K562 (cell line): ENCODE data around the gene SAMD14. TPM values are rescaled to one million over a fixed set of nuclear protein-coding genes. Genes with fewer than 3 reads are reported as not detected.
A peak's percentile ranks its signal among the peaks of the same experiment; 100 is the strongest.

ENCODE experiments used
- ARID3A ChIP-seq: IDR thresholded peaks from 2 replicates; pipeline ENCODE4 v1.6.1; 2012; ENCODE audit warnings: low read depth, low read length, improper control_type of control experiment, borderline replicate concordance
- CBFB ChIP-seq: sonication (generic); formaldehyde crosslinking; IDR thresholded peaks from 2 replicates; pipeline ENCODE4 v1.4.0; 2020; ENCODE audit warnings: mild to moderate bottlenecking, missing genetic modification reagents
- ETV5 ChIP-seq: sonication (generic); formaldehyde crosslinking; IDR thresholded peaks from 2 replicates; pipeline ENCODE4 v1.4.0; 2020; ENCODE audit warnings: low read depth, mild to moderate bottlenecking, missing genetic modification reagents
- FOSL1 ChIP-seq: fragments of 200-800 bp; sonication (Bioruptor generic); conservative IDR thresholded peaks from 2 replicates; pipeline ENCODE4 v1.6.1; 2016; ENCODE audit warnings: missing genetic modification characterization, missing compliant biosample characterization
- FOXK2 ChIP-seq, 2 experiments: fragments of 450-650 bp; IDR thresholded peaks in 1 of 2; conservative IDR thresholded peaks in 1 of 2; 2 replicates each; pipeline ENCODE4 v1.6.1; 2016; ENCODE audit warnings: low read depth in 2 of 2, mild to moderate bottlenecking in 1 of 2
- GATAD2A ChIP-seq: fragments of 450-650 bp; IDR thresholded peaks from 2 replicates; pipeline ENCODE4 v1.6.1; 2017
- GMEB1 ChIP-seq: fragments of 250-450 bp; sonication (Bioruptor Pico); IDR thresholded peaks from 2 replicates; pipeline ENCODE4 v1.4.0; 2020; ENCODE audit warnings: mild to moderate bottlenecking
- HNRNPLL ChIP-seq: fragments of 200-400 bp; formaldehyde crosslinking; IDR thresholded peaks from 2 replicates; pipeline ENCODE4 v1.6.1; 2017; ENCODE audit warnings: low read length, low read depth, mild to moderate bottlenecking; ENCODE audit not compliant: poor library complexity, severe bottlenecking
- KDM2B ChIP-seq: fragments of 250-450 bp; sonication (Bioruptor Pico); IDR thresholded peaks from 2 replicates; pipeline ENCODE4 v1.8.0; 2021; ENCODE audit warnings: mild to moderate bottlenecking, moderate library complexity
- MEIS2 ChIP-seq: fragments of 450-650 bp; IDR thresholded peaks from 2 replicates; pipeline ENCODE4 v1.6.1; 2014; ENCODE audit warnings: mild to moderate bottlenecking; ENCODE audit not compliant: partially characterized antibody
- NCOR1 ChIP-seq: fragments of 450-650 bp; IDR thresholded peaks from 2 replicates; pipeline ENCODE4 v1.6.1; 2016; ENCODE audit warnings: mild to moderate bottlenecking, moderate library complexity
- POLR3A ChIP-seq: IDR thresholded peaks from 2 replicates; pipeline ENCODE4 v1.6.1; 2011; ENCODE audit warnings: borderline replicate concordance, mild to moderate bottlenecking, moderate library complexity; ENCODE audit not compliant: insufficient read length, insufficient read depth; ENCODE audit errors: extremely low read depth
- ZBTB2 ChIP-seq: fragments of 450-650 bp; IDR thresholded peaks from 2 replicates; pipeline ENCODE4 v1.6.1; 2016; ENCODE audit warnings: antibody characterized with exemption
- ZNF121 ChIP-seq: sonication (generic); formaldehyde crosslinking; conservative IDR thresholded peaks from 2 replicates; pipeline ENCODE4 v1.8.0; 2022; ENCODE audit warnings: missing genetic modification reagents
- polyA plus RNA-seq, 8 experiments: library from polyadenylated mRNA; depleted of rRNA in 4 of 8; stranded (reverse) in 5 of 8; unstranded in 3 of 8; fragments of >200 nt; fragmentation: Nextera tagmentation in 2 of 8; fragmentation: Illumina TruSeq in 1 of 8; extraction: Ambion mirVana in 2 of 8; extraction: Trizol in 1 of 8; gene quantifications; 2 replicates each; pipeline versions ENCODE4 v1.2.1 to v1.2.3, GENCODE V29; 2011 to 2014; ENCODE audit warnings: inconsistent platforms in 1 of 8, missing spikeins in 1 of 8
- total RNA-seq, 7 experiments: library from RNA; depleted of rRNA in 6 of 7; stranded (reverse); fragments of >200 nt in 6 of 7; fragmentation: Illumina TruSeq in 2 of 7; extraction: Trizol in 2 of 7; gene quantifications; 2 replicates each; pipeline versions ENCODE4 v1.2.1 to v1.2.3, GENCODE V29; 2011 to 2021; ENCODE audit warnings: low replicate concordance in 1 of 7

The SAMD14 gene
- total and polyA plus RNA-seq, 9 of the 15 experiments (the other 6 are each of a cell fraction or from before 2014, with no cell fraction given) = 0.04 to 0.07 TPM; not detected in 7

- TF ChIP-seq ARID3A = no peak
- peak; percentile 60; the same call in 1 of the 2 replicates for TF ChIP-seq GATAD2A
- TF ChIP-seq NCOR1 = 0 out of 2 replicates have a peak, but pooled peaks have one; percentile 7
- 0 out of 2 replicates have a peak, but pooled peaks have one; percentile 34 for TF ChIP-seq GMEB1 (CRISPR knock-in tag)
- 0 out of 2 replicates have a peak, but pooled peaks have one; percentile 51 for TF ChIP-seq CBFB (CRISPR knock-in tag)
- TF ChIP-seq HNRNPLL = peak; percentile 39
- peak; percentile 68; the same call in 1 of the 2 replicates for TF ChIP-seq ZBTB2
- TF ChIP-seq MEIS2 = peak; percentile 69
- 0 out of 2 replicates have a peak, but pooled peaks have one; percentile 13 for TF ChIP-seq FOSL1 (tag)
- TF ChIP-seq FOXK2 (conservative IDR thresholded peaks at IDR 0.05 in 1 of 2, IDR thresholded peaks at IDR 0.05 in 1 of 2; ENCODE audit: low read depth in 2 of 2) = peak; percentile 78 to 83
- TF ChIP-seq POLR3A = no peak
- peak; percentile 12; the same call in 1 of the 2 replicates for TF ChIP-seq KDM2B (CRISPR knock-in tag)
- TF ChIP-seq ETV5 (CRISPR knock-in tag) = peak; percentile 9; the same call in 1 of the 2 replicates
- 0 out of 2 replicates have a peak, but pooled peaks have one; percentile 44 for TF ChIP-seq ZNF121 (CRISPR knock-in tag)
Measured at GRCh38 chr17:50161023-50161910, 31.3 kb upstream of the SAMD14 start (continued).
